HCT116 (cell line): Measurements from ENCODE around the gene PLXNC1. TPM values are rescaled to one million over a fixed set of nuclear protein-coding genes. Genes with fewer than 3 reads are reported as not detected.

Source experiments
- ATAC-seq: fragments of 200-7000 bp; cut with Tn5 transposase; 2 replicates; pipeline ENCODE4 v1.9.1; 2020; ENCODE audit warnings: mild to moderate bottlenecking, moderate library complexity
- BruUV-seq: library from RNA; stranded (reverse); fragments of 400-500 nt; replicated peaks from 2 replicates; lab custom pipeline; 2021; lab: Mats Ljungman, UMichigan
- CTCF ChIA-PET: fragments of 300-600 bp; sonication (Branson Sonifier 250); formaldehyde crosslinking; loops from one replicate; lab custom pipeline; 2021; ENCODE audit warnings: antibody characterized with exemption; lab: Charles Lee
- POLR2A ChIA-PET: fragments of 300-600, 350-600 bp; sonication (Branson Sonifier 250); formaldehyde crosslinking; loops from one replicate; lab custom pipeline; 2021; ENCODE audit warnings: antibody characterized with exemption; lab: Charles Lee
- RAD21 ChIA-PET, 2 experiments: fragments of 300-600 bp; sonication (Branson Sonifier 250); formaldehyde crosslinking; loops; one replicate each; lab custom pipeline; 2023; ENCODE audit warnings: low total read pairs in 2 of 2; ENCODE audit not compliant: uncharacterized antibody in 2 of 2, unreplicated experiment in 2 of 2, low non-redundant PET in 1 of 2; lab: Charles Lee
- DNase-seq: peaks from one replicate; pipeline ENCODE4 v3.0.0-alpha.2; 2010; ENCODE audit warnings: low read depth, low spot score
- H2AFZ ChIP-seq: fragments of 200-600 bp; shearing (Covaris generic), sonication (generic); 2 replicates; pipeline ENCODE4 v1.6.1; 2017; ENCODE audit warnings: low read depth, mixed run types, mixed read lengths, antibody characterized with exemption, low read length; ENCODE audit not compliant: poor library complexity, severe bottlenecking
- H3K27ac ChIP-seq: 2 replicates; pipeline ENCODE4 v1.5.1; 2012; ENCODE audit warnings: low read depth, low read length
- H3K27me3 ChIP-seq: fragments of 200-600 bp; sonication (generic); 2 replicates; pipeline ENCODE4 v1.6.1; 2016; ENCODE audit warnings: mixed run types, low read length, mixed read lengths; ENCODE audit not compliant: insufficient read depth
- H3K36me3 ChIP-seq, 2 experiments: fragments of 200-500 bp in 1 of 2; fragments of 200-600 bp in 1 of 2; sonication (Bioruptor generic) in 1 of 2; sonication (generic) in 1 of 2; 2 replicates each; pipeline versions ENCODE4 v1.5.1 to v1.6.1; 2014 to 2016; ENCODE audit warnings: low read length in 2 of 2, inconsistent platforms in 1 of 2, mixed read lengths in 1 of 2, mixed run types in 1 of 2; ENCODE audit not compliant: insufficient read depth in 2 of 2, control insufficient read depth in 1 of 2
- H3K4me1 ChIP-seq, 2 experiments: fragments of 200-600 bp in 1 of 2; sonication (generic) in 1 of 2; 2 replicates each; pipeline versions ENCODE4 v1.5.1 to v1.6.1; 2012 to 2017; ENCODE audit warnings: low read length in 2 of 2, inconsistent platforms in 1 of 2, mild to moderate bottlenecking in 1 of 2, mixed read lengths in 1 of 2, mixed run types in 1 of 2, moderate library complexity in 1 of 2; ENCODE audit not compliant: insufficient read depth in 2 of 2, control insufficient read depth in 1 of 2
- H3K4me2 ChIP-seq: fragments of 200-600 bp; sonication (generic); 2 replicates; pipeline ENCODE4 v1.6.1; 2017; ENCODE audit warnings: mixed run types, low read length, mixed read lengths
- H3K4me3 ChIP-seq, 2 experiments: fragments of 200-600 bp in 1 of 2; sonication (generic) in 1 of 2; replicated peaks in 1 of 2; 2 replicates each; pipeline ENCODE4 v1.5.1; 2011 to 2016; ENCODE audit warnings: low read length in 2 of 2, control low read depth in 1 of 2, low read depth in 1 of 2, mild to moderate bottlenecking in 1 of 2, mixed read lengths in 1 of 2, mixed run types in 1 of 2
- H3K79me2 ChIP-seq: fragments of 200-600 bp; sonication (generic); 2 replicates; pipeline ENCODE4 v1.6.1; 2017; ENCODE audit warnings: mild to moderate bottlenecking, mixed run types, low read length, moderate library complexity, mixed read lengths; ENCODE audit not compliant: insufficient read depth
- H3K9ac ChIP-seq: fragments of 200-600 bp; sonication (generic); 2 replicates; pipeline ENCODE4 v1.6.1; 2016; ENCODE audit warnings: low read length, mixed read lengths
- H3K9me2 ChIP-seq: fragments of 200-600 bp; sonication (generic), shearing (Covaris generic); 2 replicates; pipeline ENCODE4 v1.6.1; 2017; ENCODE audit warnings: mixed run types, mild to moderate bottlenecking, moderate library complexity; ENCODE audit not compliant: insufficient read depth
- H3K9me3 ChIP-seq, 2 experiments: fragments of 200-500 bp in 1 of 2; fragments of 200-600 bp in 1 of 2; sonication (Bioruptor generic) in 1 of 2; sonication (generic) in 1 of 2; 2 replicates each; pipeline ENCODE4 v1.6.1; 2014 to 2017; ENCODE audit warnings: low read length in 2 of 2, mixed read lengths in 2 of 2, inconsistent platforms in 1 of 2, low read depth in 1 of 2, mild to moderate bottlenecking in 1 of 2, mixed run types in 1 of 2, moderate library complexity in 1 of 2; ENCODE audit not compliant: control insufficient read depth in 1 of 2, insufficient read depth in 1 of 2
- H4K20me1 ChIP-seq: fragments of 200-600 bp; sonication (generic), shearing (Covaris generic); 2 replicates; pipeline ENCODE4 v1.6.1; 2017; ENCODE audit warnings: mixed run types, mild to moderate bottlenecking, moderate library complexity; ENCODE audit not compliant: insufficient read depth
- CBX3 ChIP-seq: IDR thresholded peaks from 2 replicates; pipeline ENCODE4 v1.6.1; 2012; ENCODE audit warnings: low read depth
- CEBPB ChIP-seq: IDR thresholded peaks from 2 replicates; pipeline ENCODE4 v1.6.1; 2012; ENCODE audit warnings: low read depth
- EGR1 ChIP-seq: IDR thresholded peaks from 2 replicates; pipeline ENCODE4 v1.6.1; 2012; ENCODE audit warnings: low read depth
- ELF1 ChIP-seq: IDR thresholded peaks from 2 replicates; pipeline ENCODE4 v1.6.1; 2012; ENCODE audit warnings: low read depth, borderline replicate concordance
- EZH2 ChIP-seq: fragments of 200-600 bp; sonication (generic); IDR thresholded peaks from 2 replicates; pipeline ENCODE4 v1.6.1; 2017; ENCODE audit warnings: antibody characterized with exemption, mixed run types
- FOSL1 ChIP-seq: IDR thresholded peaks from 2 replicates; pipeline ENCODE4 v1.6.1; 2012; ENCODE audit warnings: low read depth
- JUND ChIP-seq: IDR thresholded peaks from 2 replicates; pipeline ENCODE4 v1.6.1; 2012
- POLR2A ChIP-seq: IDR thresholded peaks from 2 replicates; pipeline ENCODE4 v1.7.0; 2011; ENCODE audit warnings: borderline replicate concordance; ENCODE audit not compliant: insufficient read depth, insufficient read length; ENCODE audit errors: extremely low read depth
- POLR2AphosphoS5 ChIP-seq: IDR thresholded peaks from 2 replicates; pipeline ENCODE4 v1.6.1; 2011; ENCODE audit warnings: mild to moderate bottlenecking, low read depth, low read length, moderate library complexity
- RAD21 ChIP-seq: IDR thresholded peaks from 2 replicates; pipeline ENCODE4 v1.6.1; 2012; ENCODE audit warnings: low read depth, mild to moderate bottlenecking
- SIN3A ChIP-seq: IDR thresholded peaks from 2 replicates; pipeline ENCODE4 v1.6.1; 2012; ENCODE audit warnings: low read depth
- SP1 ChIP-seq: IDR thresholded peaks from 2 replicates; pipeline ENCODE4 v1.6.1; 2012; ENCODE audit warnings: low read depth
- SRF ChIP-seq: IDR thresholded peaks from 2 replicates; pipeline ENCODE4 v1.6.1; 2012; ENCODE audit warnings: low read depth
- TCF7L2 ChIP-seq: IDR thresholded peaks from 2 replicates; pipeline ENCODE4 v1.7.0; 2011; ENCODE audit warnings: borderline replicate concordance, inconsistent platforms; ENCODE audit not compliant: insufficient read depth, insufficient read length; ENCODE audit errors: extremely low read depth
- YY1 ChIP-seq: IDR thresholded peaks from 2 replicates; pipeline ENCODE4 v1.6.1; 2011; ENCODE audit warnings: low read length, low read depth, moderate library complexity, mild to moderate bottlenecking; ENCODE audit not compliant: insufficient replicate concordance; ENCODE audit errors: extremely low read depth
- ZFX ChIP-seq: fragments of 450-650 bp; IDR thresholded peaks from 2 replicates; pipeline ENCODE4 v1.6.1; 2017
- ZNF274 ChIP-seq: fragments of 200-500 bp; sonication (Bioruptor generic); IDR thresholded peaks from 2 replicates; pipeline ENCODE4 v1.6.1; 2014; ENCODE audit warnings: mild to moderate bottlenecking, low read depth, low read length, inconsistent platforms
- intact Hi-C: fragments of 100-400 bp; cut with micrococcal nuclease; formaldehyde crosslinking; loops from 2 replicates; pipeline ENCODE4 v1.10.0; 2022
- total RNA-seq: library from RNA; stranded (reverse); gene quantifications from one replicate; pipeline ENCODE4 v1.2.1, GENCODE V29; 2021; ENCODE audit not compliant: unreplicated experiment
- TF ChIP-seq, protein P1 (sequence below): IDR thresholded peaks from 2 replicates; pipeline ENCODE4 v1.6.1; 2012
- TF ChIP-seq, protein P2 (sequence below), 3 experiments: fragments of 200-600 bp in 1 of 3; sonication (generic) in 1 of 3; IDR thresholded peaks in 2 of 3; conservative IDR thresholded peaks in 1 of 3; 2 replicates each; pipeline ENCODE4 v1.5.1; 2012 to 2017; ENCODE audit warnings: low read depth in 2 of 3, low read length in 2 of 3, antibody characterized with exemption in 1 of 3, borderline replicate concordance in 1 of 3, control low read depth in 1 of 3, mild to moderate bottlenecking in 1 of 3, mixed read lengths in 1 of 3, mixed run types in 1 of 3, moderate library complexity in 1 of 3; ENCODE audit not compliant: insufficient read depth in 1 of 3
- TF ChIP-seq, protein P3 (sequence below): IDR thresholded peaks from 2 replicates; pipeline ENCODE4 v1.6.1; 2012

PLXNC1 gene
- total RNA-seq, 1 experiment from 2014 or later = 0.25 TPM

DNA sequence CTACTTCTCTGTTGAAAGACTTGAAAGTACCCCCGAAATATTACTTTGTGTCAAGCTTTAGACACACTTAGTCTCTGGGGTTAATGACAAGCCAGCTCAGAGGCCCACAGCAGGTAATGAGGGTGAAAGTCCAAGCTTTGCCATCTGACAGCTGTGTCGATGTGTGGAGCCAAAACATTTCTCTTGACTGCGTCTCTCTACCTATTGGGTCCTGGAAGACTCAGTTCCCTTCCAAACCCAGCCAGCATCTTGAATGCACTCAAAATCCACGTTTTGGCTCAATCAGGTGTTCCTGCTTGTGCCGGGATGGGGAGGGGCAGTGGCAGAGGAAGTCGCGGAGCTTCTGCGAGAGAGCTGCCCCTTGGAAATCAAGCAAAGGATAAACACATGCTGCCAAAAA is 3.2 kb downstream of the PLXNC1 start:
- Histone ChIP-seq H3K27me3 (peaks cover 8% of the 10 kb centered on the region), H4K20me1 (no peaks in the 10 kb centered on the region), H2AFZ (no peak overlapping the region), H3K79me2 (no peaks in the 10 kb centered on the region), H3K36me3 (no peaks in the 10 kb centered on the region), H3K9me3 (no peaks in the 10 kb centered on the region), H3K9ac (no peak overlapping the region), H3K27ac (no peak overlapping the region), H3K9me2 (no peaks in the 10 kb centered on the region), H3K4me3 (no peak overlapping the region), H3K4me2 (no peak overlapping the region), H3K4me1 (no peaks in the 10 kb centered on the region)
- intact Hi-C loops = no loop called here
- CTCF ChIA-PET = no interaction called here
- RAD21 ChIA-PET = no interaction called here
- POLR2A ChIA-PET = no interaction called here
- no TSS peak for BruUV-seq
- ATAC-seq (no peak), DNase-seq (no peak)
- TF ChIP-seq CEBPB (no peak), ZNF274 (no peak), TCF7L2 (no peak), ELF1 (no peak), YY1 (no peak), CBX3 (no peak), SIN3A (no peak), EGR1 (no peak), FOSL1 (no peak), JUND (no peak), POLR2A (no peak), EZH2 (no peak), RAD21 (no peak), SP1 (no peak), ZFX (no peak), SRF (no peak), POLR2AphosphoS5 (no peak)
- TF ChIP-seq, protein P1, sequence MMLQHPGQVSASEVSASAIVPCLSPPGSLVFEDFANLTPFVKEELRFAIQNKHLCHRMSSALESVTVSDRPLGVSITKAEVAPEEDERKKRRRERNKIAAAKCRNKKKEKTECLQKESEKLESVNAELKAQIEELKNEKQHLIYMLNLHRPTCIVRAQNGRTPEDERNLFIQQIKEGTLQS = no peak
- TF ChIP-seq, protein P2, sequence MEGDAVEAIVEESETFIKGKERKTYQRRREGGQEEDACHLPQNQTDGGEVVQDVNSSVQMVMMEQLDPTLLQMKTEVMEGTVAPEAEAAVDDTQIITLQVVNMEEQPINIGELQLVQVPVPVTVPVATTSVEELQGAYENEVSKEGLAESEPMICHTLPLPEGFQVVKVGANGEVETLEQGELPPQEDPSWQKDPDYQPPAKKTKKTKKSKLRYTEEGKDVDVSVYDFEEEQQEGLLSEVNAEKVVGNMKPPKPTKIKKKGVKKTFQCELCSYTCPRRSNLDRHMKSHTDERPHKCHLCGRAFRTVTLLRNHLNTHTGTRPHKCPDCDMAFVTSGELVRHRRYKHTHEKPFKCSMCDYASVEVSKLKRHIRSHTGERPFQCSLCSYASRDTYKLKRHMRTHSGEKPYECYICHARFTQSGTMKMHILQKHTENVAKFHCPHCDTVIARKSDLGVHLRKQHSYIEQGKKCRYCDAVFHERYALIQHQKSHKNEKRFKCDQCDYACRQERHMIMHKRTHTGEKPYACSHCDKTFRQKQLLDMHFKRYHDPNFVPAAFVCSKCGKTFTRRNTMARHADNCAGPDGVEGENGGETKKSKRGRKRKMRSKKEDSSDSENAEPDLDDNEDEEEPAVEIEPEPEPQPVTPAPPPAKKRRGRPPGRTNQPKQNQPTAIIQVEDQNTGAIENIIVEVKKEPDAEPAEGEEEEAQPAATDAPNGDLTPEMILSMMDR (IDR thresholded peaks at IDR 0.05 in 2 of 3, conservative IDR thresholded peaks at IDR 0.05 in 1 of 3; ENCODE audit: borderline replicate concordance in 1 of 3, insufficient read depth in 1 of 3, low read depth in 2 of 3, low read length in 2 of 3) = no peak
- TF ChIP-seq, protein P3, sequence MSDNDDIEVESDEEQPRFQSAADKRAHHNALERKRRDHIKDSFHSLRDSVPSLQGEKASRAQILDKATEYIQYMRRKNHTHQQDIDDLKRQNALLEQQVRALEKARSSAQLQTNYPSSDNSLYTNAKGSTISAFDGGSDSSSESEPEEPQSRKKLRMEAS = no peak
